ENCODE results near the gene OBP2A. TPM values are rescaled to one million over a fixed set of nuclear protein-coding genes. Genes with fewer than 3 reads are reported as not detected.

OBP2A gene
- total RNA-seq, 1 experiment from 2014 or later: not detected

- no peak for DNase-seq (ENCODE audit: extremely low read depth, low read depth)
These were observed 28.4 kb downstream of the OBP2A start for GRCh38 chr9:135574331-135574730.

- no peak for DNase-seq (ENCODE audit: extremely low read depth, low read depth)
These were observed 29.0 kb downstream of the OBP2A start for GRCh38 chr9:135574943-135575342.

GRCh38 chr9:135575995-135576631, 30.2 kb downstream of the OBP2A start:
- no peak for DNase-seq (ENCODE audit: extremely low read depth, low read depth)

GRCh38 chr9:135577256-135577655, 31.3 kb downstream of the OBP2A start:
- no peak for DNase-seq (ENCODE audit: extremely low read depth, low read depth)

- no peak for DNase-seq (ENCODE audit: extremely low read depth, low read depth)
These were observed 33.4 kb downstream of the OBP2A start for GRCh38 chr9:135579356-135579755.

- DNase-seq (ENCODE audit: extremely low read depth, low read depth): no peak
These were observed 34.1 kb downstream of the OBP2A start for GRCh38 chr9:135579889-135580660.

- DNase-seq (ENCODE audit: extremely low read depth, low read depth): no peak
These were observed 34.9 kb downstream of the OBP2A start for GRCh38 chr9:135580664-135581380.

GRCh38 chr9:135581636-135582426, 35.9 kb downstream of the OBP2A start:
- no peak for DNase-seq (ENCODE audit: extremely low read depth, low read depth)

- no peak for DNase-seq (ENCODE audit: extremely low read depth, low read depth)
These were observed 36.6 kb downstream of the OBP2A start for GRCh38 chr9:135582541-135582940.

- DNase-seq (ENCODE audit: extremely low read depth, low read depth): no peak
These were observed 37.2 kb downstream of the OBP2A start for GRCh38 chr9:135582966-135583687.

- DNase-seq (ENCODE audit: extremely low read depth, low read depth): no peak
These were observed 37.7 kb downstream of the OBP2A start for GRCh38 chr9:135583688-135584011.

- DNase-seq (ENCODE audit: extremely low read depth, low read depth): no peak
These were observed 38.4 kb downstream of the OBP2A start for GRCh38 chr9:135584371-135584770.

GRCh38 chr9:135584934-135585333, 39.0 kb downstream of the OBP2A start:
- no peak for DNase-seq (ENCODE audit: extremely low read depth, low read depth)

GRCh38 chr9:135586601-135587109, 40.7 kb downstream of the OBP2A start:
- no peak for DNase-seq (ENCODE audit: extremely low read depth, low read depth)

GRCh38 chr9:135587658-135588057, 41.7 kb downstream of the OBP2A start:
- DNase-seq (ENCODE audit: extremely low read depth, low read depth): no peak

- no peak for DNase-seq (ENCODE audit: extremely low read depth, low read depth)
These were observed 42.4 kb downstream of the OBP2A start for GRCh38 chr9:135588371-135588770.

- DNase-seq (ENCODE audit: extremely low read depth, low read depth): no peak
These were observed 43.1 kb downstream of the OBP2A start for GRCh38 chr9:135588886-135589595.

- no peak for DNase-seq (ENCODE audit: extremely low read depth, low read depth)
These were observed 43.9 kb downstream of the OBP2A start for GRCh38 chr9:135589596-135590485.

Data from NCI-H460 (cell line).